NCI-H146 (cell line): ENCODE measurements around the gene ISOC2.
A peak's percentile ranks its signal among the peaks of the same experiment; 100 is the strongest.
"Not testable (repeated sequence)": the region's sequence is repeated elsewhere in the genome, so short reads cannot be mapped to it uniquely, and the experiment has no call there.

Source experiments
- DNase-seq: peaks from one replicate; lab custom pipeline; 2025; lab: John Stamatoyannopoulos, UW

The ISOC2 gene

GRCh38 chr19:55440411-55441105 lies 20.9 kb downstream of the ISOC2 start:
- DNase-seq: peak; percentile 80

- no peak for DNase-seq
Observed at GRCh38 chr19:55439052-55439451, 22.4 kb downstream of the ISOC2 start.

GRCh38 chr19:55437410-55437809 lies 24.0 kb downstream of the ISOC2 start:
- no peak for DNase-seq

- DNase-seq: no peak
Observed at GRCh38 chr19:55436847-55437246, 24.6 kb downstream of the ISOC2 start.

GRCh38 chr19:55435020-55435419 lies 26.4 kb downstream of the ISOC2 start:
- no peak for DNase-seq

GRCh38 chr19:55434356-55434919 lies 27.0 kb downstream of the ISOC2 start:
- no peak for DNase-seq

- no peak for DNase-seq
Observed at GRCh38 chr19:55433292-55433691, 28.1 kb downstream of the ISOC2 start.

GRCh38 chr19:55432241-55432959 lies 29.0 kb downstream of the ISOC2 start:
- DNase-seq: no peak

GRCh38 chr19:55431183-55431582 lies 30.3 kb downstream of the ISOC2 start:
- no peak for DNase-seq

GRCh38 chr19:55426042-55426441 lies 35.4 kb downstream of the ISOC2 start:
- no peak for DNase-seq

GRCh38 chr19:55424518-55424917 lies 36.9 kb downstream of the ISOC2 start:
- DNase-seq: no peak

GRCh38 chr19:55423225-55424005 lies 38.0 kb downstream of the ISOC2 start:
- no peak for DNase-seq

- DNase-seq: not testable (repeated sequence)
Observed at GRCh38 chr19:55421281-55421680, 40.2 kb downstream of the ISOC2 start.

GRCh38 chr19:55419624-55420236 lies 41.7 kb downstream of the ISOC2 start:
- DNase-seq: no peak

GRCh38 chr19:55419103-55419502 lies 42.3 kb downstream of the ISOC2 start:
- DNase-seq: no peak

- DNase-seq: peak; percentile 80
Observed at GRCh38 chr19:55418185-55418584, 43.3 kb downstream of the ISOC2 start.

- DNase-seq: no peak
Observed at GRCh38 chr19:55410168-55410567, 51.3 kb downstream of the ISOC2 start.

- not testable (repeated sequence) for DNase-seq
Observed at GRCh38 chr19:55409179-55409578, 52.3 kb downstream of the ISOC2 start.

GRCh38 chr19:55408533-55408872 lies 52.9 kb downstream of the ISOC2 start:
- no peak for DNase-seq

GRCh38 chr19:55407800-55408532 lies 53.5 kb downstream of the ISOC2 start:
- peak; percentile 100 for DNase-seq

- not testable (repeated sequence) for DNase-seq
Observed at GRCh38 chr19:55407550-55407799, 54.0 kb downstream of the ISOC2 start, which contains the start of gene UBE2S. Gene UBE2S, minus strand, starts transcription at chr19:55407788. Its CDS starts 199 bp downstream, at chr19:55407589.
